ENCODE measurements around the gene TBC1D22B. TPM values are rescaled to one million over a fixed set of nuclear protein-coding genes. Genes with fewer than 3 reads are reported as not detected.

The TBC1D22B gene
- total RNA-seq, 2 donors from 2014 or later, result 7.7 to 11.6 TPM

DNA sequence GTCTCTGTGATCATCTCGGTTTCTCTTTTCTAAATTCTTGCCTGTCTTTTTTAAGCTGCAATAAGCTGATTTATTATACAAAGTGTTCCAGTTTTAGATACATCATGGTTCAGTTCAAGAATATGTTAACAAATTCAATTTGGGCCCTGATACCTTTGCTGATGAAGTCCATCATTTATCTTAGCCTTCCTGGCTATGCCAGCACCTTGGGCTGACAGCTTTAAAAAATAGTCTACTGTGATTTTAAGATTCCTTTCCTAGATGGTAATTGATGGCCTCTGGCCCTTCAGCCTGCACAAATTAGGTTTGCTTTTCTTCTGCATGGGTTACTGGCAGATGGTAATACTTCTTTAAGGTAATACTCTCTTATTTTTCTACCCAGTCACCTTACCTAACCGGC is 7.4 kb downstream of the TBC1D22B start:
- Histone ChIP-seq H3K4me1 (ENCODE audit: control insufficient read depth in 1 of 2, low read depth in 2 of 2) (peaks cover 12 to 33% of the 10 kb centered on the region in 2 donors), H3K27me3 (replicated peaks; ENCODE audit: insufficient read depth) (no peaks in the 10 kb centered on the region), H3K36me3 (peaks cover 6% of the 10 kb centered on the region), H3K9me3 (no peaks in the 10 kb centered on the region), H3K4me3 (no peak overlapping the region), H3K27ac (peak overlapping the region in 1 of 2 donors; percentile 57)
- DNase-seq (ENCODE audit: low spot score) (no peak), ATAC-seq (ENCODE audit: insufficient number of reproducible peaks, low FRiP score, low read depth) (no peak)
- TF ChIP-seq, protein P1, sequence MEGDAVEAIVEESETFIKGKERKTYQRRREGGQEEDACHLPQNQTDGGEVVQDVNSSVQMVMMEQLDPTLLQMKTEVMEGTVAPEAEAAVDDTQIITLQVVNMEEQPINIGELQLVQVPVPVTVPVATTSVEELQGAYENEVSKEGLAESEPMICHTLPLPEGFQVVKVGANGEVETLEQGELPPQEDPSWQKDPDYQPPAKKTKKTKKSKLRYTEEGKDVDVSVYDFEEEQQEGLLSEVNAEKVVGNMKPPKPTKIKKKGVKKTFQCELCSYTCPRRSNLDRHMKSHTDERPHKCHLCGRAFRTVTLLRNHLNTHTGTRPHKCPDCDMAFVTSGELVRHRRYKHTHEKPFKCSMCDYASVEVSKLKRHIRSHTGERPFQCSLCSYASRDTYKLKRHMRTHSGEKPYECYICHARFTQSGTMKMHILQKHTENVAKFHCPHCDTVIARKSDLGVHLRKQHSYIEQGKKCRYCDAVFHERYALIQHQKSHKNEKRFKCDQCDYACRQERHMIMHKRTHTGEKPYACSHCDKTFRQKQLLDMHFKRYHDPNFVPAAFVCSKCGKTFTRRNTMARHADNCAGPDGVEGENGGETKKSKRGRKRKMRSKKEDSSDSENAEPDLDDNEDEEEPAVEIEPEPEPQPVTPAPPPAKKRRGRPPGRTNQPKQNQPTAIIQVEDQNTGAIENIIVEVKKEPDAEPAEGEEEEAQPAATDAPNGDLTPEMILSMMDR (IDR thresholded peaks at IDR 0.05), result no peak

DNA sequence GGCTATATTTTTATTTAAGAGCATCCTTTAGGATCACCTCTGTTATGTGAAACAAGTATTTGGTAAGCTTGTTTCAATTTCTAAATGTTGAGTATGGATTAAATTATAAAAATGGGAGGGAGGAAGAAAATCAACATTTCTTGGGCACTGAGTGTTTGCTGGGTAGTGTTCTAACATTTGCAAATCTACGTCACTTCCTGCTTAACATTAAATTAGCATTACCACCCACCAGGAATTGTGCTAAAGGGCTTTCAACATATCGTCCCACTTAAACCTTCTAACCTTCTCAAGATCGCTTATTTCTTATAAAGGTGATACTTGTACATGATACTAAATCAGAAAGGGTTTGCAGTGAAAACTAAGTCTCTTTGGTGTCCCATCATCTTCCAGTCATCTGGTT is 8.3 kb downstream of the TBC1D22B start:
- Histone ChIP-seq H3K27ac (peak overlapping the region in 1 of 2 donors; percentile 57), H3K9me3 (no peaks in the 10 kb centered on the region), H3K27me3 (replicated peaks; ENCODE audit: insufficient read depth) (no peaks in the 10 kb centered on the region), H3K4me3 (no peak overlapping the region), H3K36me3 (peaks cover 10% of the 10 kb centered on the region), H3K4me1 (ENCODE audit: control insufficient read depth in 1 of 2, low read depth in 2 of 2) (peaks cover 10 to 28% of the 10 kb centered on the region in 2 donors)
- no peak for DNase-seq (ENCODE audit: low spot score)
- ATAC-seq (ENCODE audit: insufficient number of reproducible peaks, low FRiP score, low read depth), result no peak
- TF ChIP-seq, protein P1 (IDR thresholded peaks at IDR 0.05), result no peak

DNA sequence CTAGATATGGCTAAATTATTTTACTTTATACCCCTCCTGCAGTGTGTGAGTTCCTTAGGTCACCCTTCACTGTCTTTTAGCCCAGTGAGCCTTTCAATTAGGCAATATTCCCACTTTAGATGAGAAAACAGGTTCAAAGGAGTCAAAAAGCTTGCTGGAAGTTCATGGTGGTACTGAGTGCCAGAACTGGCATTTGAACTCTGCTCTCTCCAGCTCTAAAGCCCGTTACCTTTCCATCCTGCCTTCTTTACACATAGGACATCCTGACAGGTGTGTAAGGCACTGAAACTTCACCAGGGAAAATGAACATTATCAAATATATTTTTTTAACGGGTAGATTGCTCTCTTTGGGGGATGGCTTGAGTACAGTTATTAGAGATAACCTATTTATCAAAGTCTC is 11.5 kb downstream of the TBC1D22B start:
- DNase-seq (ENCODE audit: low spot score) (no peak), ATAC-seq (ENCODE audit: insufficient number of reproducible peaks, low FRiP score, low read depth) (no peak)
- Histone ChIP-seq H3K27ac (no peak overlapping the region), H3K27me3 (replicated peaks; ENCODE audit: insufficient read depth) (no peaks in the 10 kb centered on the region), H3K9me3 (no peaks in the 10 kb centered on the region), H3K4me3 (no peak overlapping the region), H3K4me1 (ENCODE audit: control insufficient read depth in 1 of 2, low read depth in 2 of 2) (peaks cover 10 to 14% of the 10 kb centered on the region in 2 donors), H3K36me3 (peaks cover 10% of the 10 kb centered on the region)
- TF ChIP-seq, protein P1 (IDR thresholded peaks at IDR 0.05), result no peak

DNA sequence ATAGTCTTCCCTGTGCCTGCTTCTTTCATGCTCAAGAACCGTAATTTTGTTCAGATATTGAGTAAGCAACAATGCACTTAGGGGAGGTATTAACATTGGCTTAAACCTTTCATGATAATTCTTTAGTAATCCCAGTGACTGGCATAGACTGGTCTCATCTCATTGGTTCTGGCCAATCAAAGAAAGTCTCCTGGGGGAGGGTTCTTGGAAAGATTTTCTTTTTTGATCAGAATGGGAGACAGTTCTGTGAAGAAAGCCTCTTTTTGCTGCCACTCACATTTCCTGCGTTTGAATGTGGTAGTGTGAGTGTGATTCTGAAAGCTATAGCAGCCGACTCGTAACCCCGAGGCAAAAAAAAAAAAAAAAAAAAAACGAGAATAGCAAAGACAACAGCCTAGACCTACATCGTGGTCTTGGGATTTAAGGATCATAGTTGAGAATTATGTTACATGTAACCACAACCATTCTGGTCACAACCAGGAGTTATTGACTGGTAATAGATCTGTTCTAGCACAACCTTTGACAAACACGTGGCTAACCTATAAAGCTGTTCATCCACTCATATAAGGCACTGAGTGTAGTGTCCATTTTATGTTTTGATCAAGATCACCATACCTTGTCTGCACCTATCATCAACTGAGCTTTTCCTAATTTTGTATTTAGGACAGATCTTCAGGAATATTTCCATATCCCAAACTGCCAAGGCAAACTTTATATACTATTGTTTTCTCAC is 15.4 kb downstream of the TBC1D22B start:
- ATAC-seq (ENCODE audit: insufficient number of reproducible peaks, low FRiP score, low read depth), result no peak
- H3K4me3 ChIP-seq, result no peak overlapping the region
- DNase-seq (ENCODE audit: low spot score), result no peak
- H3K27ac ChIP-seq, result no peak overlapping the region
- peaks cover 6 to 10% of the 10 kb centered on the region in 2 donors for H3K4me1 ChIP-seq (ENCODE audit: control insufficient read depth in 1 of 2, low read depth in 2 of 2)
- H3K27me3 ChIP-seq (replicated peaks; ENCODE audit: insufficient read depth), result no peaks in the 10 kb centered on the region
- TF ChIP-seq, protein P1 (IDR thresholded peaks at IDR 0.05), result no peak
- H3K36me3 ChIP-seq, result peaks cover 12% of the 10 kb centered on the region
- H3K9me3 ChIP-seq, result no peaks in the 10 kb centered on the region

DNA sequence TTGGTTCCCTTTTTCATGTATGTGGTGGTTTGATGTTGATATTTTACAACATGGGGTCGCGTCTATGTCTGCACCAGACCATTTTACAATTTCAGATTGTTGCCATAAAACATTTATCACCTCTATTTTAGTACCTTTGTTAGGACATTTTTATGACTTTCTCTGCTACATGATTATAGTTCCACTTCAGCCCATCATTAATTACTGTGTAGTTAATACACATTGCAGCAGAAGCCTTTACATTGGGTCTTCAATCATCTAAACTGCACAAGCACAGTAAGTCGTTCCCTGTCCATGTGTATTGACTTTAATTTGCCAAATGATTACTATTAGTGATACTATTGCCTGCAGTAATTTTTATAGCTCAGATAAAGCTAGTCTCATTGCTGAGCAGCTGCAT is 16.1 kb downstream of the TBC1D22B start:
- TF ChIP-seq, protein P1 (IDR thresholded peaks at IDR 0.05), result no peak
- H3K27ac ChIP-seq, result no peak overlapping the region
- H3K36me3 ChIP-seq, result peaks cover 12% of the 10 kb centered on the region
- DNase-seq (ENCODE audit: low spot score) (no peak), ATAC-seq (ENCODE audit: insufficient number of reproducible peaks, low FRiP score, low read depth) (no peak)
- no peaks in the 10 kb centered on the region for H3K9me3 ChIP-seq
- no peak overlapping the region for H3K4me3 ChIP-seq
- H3K4me1 ChIP-seq (ENCODE audit: control insufficient read depth in 1 of 2, low read depth in 2 of 2), result peaks cover 8 to 15% of the 10 kb centered on the region in 2 donors
- no peaks in the 10 kb centered on the region for H3K27me3 ChIP-seq (replicated peaks; ENCODE audit: insufficient read depth)

All from thoracic aorta (tissue), 2 donors.